ENCODE results near the gene EHD4.

GRCh38 chr15:41854443-41854842, 117.9 kb downstream of the EHD4 start:
- TF ChIP-seq ELF1 (IDR thresholded peaks at IDR 0.05): no peak
- TF ChIP-seq FOSL2 (IDR thresholded peaks at IDR 0.05; ENCODE audit: borderline replicate concordance, low read depth): no peak
- no peak for TF ChIP-seq CTCF (IDR thresholded peaks at IDR 0.05)
- TF ChIP-seq EZH2phosphoT487 (IDR thresholded peaks at IDR 0.05; ENCODE audit: borderline replicate concordance, low read depth): no peak
- no peak for TF ChIP-seq MAX (IDR thresholded peaks at IDR 0.05; ENCODE audit: low read depth)
- no peak for TF ChIP-seq RXRA (IDR thresholded peaks at IDR 0.05; ENCODE audit: borderline replicate concordance, low read depth)

Data from SK-N-SH (cell line).